HG02623 (cell line): ENCODE results near the gene NUDT14.

Experiments used
- ATAC-seq: cut with Tn5 transposase; IDR thresholded peaks from one replicate; pipeline ENCODE4 v1.9.1; 2021; ENCODE audit warnings: moderate library complexity; ENCODE audit not compliant: unreplicated experiment

NUDT14 gene

DNA sequence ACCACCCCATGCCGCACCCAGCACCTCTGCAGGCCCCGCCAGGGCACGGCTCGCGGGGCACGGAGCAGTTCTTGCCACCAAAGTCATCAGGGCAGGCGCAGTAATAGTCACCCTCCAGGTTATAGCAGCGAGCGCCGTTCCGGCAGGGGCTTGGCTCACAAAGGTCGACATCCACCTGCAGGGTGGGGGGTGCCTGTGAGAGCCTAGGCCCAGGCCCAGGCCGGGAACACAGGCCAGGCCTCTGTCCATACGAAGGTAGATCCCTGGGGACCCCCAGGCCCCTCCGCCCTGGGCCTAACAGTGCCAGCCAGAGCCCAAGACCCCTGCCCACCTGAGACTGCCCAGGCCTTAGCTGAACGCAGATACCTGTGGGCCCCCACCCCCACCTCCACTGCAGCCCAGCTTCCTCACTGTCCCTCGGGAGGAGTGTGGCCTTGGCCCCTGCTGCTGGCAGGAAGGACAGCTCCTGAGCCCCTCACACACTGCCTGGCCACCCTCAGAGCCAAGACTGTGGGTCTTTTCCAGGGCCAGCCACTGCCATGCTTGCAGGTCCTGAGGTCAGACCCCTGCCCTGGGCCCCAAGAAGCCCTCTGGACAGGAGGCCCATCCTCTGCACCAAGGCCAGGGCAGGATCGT lies 31.8 kb downstream of the NUDT14 start:
- ATAC-seq, result no peak

DNA sequence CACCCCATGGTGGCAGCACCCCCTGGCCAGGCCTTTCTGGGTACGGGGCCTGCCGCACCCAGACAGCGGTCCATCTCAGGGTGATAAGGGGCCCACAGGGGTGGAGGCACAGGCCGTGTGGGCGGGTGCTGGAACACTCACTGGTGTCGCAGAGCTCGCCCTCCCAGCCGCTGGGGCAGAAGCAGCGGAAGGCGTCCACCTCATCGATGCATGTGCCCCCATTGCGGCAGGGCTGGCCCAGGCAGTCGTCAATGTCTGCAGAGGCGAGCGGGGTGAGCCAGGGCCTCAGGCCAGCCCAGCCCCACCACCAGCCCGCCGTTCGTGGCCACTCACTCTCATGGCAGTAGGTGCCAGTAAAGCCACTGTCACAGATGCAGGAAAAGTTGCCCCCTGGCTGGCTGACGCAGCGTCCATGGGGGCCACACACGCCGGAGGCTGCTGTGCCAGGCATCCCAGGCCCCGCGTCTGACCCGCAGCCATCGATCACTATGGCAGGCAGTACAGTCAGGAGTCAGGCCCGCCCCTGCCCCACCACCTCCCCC lies 32.4 kb downstream of the NUDT14 start:
- no peak for ATAC-seq

DNA sequence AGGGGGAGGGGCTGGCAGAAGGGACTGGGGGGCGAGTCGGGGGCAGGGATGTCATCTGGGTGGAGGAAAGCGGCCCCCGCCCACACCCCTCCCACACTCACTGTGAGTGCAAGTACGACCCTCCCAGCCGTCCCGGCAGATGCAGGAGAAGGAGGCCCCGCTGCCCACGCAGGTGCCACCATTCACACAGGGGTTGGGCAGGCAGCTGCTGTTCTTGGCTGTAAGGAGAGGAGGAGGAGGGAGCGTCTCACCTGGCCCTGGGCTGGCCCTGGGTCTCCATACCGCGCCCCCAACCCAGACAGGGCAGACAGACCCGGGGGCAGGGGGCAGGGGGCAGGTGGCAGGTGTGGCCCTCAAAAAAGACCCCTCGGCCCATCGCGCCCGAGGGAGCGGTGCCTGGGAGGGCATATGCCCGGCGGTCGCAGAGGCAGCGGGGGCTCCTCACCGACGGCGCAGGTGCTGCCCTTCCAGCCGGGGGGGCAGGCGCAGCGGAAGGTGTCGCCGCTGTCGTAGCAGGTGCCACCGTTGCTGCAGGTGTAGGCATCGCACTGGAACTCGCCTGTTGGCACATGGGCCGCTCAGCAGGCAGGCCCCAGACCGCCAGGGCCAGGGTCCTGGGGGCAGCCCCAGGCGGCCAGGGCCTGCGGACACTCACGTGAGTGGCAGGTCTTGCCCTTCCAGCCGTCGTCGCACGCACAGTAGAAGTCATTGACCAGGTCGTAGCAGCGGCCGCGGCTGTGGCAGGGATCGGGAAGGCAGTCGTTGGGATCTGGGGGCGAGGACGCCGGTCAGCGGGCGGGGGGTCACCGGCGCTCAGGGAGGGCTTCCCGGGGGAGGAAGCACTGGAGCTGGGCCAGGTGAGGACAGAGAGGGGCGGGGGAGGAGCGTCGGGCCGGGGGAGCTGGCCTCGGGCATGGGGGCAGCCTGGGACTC lies 33.2 kb downstream of the NUDT14 start:
- no peak for ATAC-seq

DNA sequence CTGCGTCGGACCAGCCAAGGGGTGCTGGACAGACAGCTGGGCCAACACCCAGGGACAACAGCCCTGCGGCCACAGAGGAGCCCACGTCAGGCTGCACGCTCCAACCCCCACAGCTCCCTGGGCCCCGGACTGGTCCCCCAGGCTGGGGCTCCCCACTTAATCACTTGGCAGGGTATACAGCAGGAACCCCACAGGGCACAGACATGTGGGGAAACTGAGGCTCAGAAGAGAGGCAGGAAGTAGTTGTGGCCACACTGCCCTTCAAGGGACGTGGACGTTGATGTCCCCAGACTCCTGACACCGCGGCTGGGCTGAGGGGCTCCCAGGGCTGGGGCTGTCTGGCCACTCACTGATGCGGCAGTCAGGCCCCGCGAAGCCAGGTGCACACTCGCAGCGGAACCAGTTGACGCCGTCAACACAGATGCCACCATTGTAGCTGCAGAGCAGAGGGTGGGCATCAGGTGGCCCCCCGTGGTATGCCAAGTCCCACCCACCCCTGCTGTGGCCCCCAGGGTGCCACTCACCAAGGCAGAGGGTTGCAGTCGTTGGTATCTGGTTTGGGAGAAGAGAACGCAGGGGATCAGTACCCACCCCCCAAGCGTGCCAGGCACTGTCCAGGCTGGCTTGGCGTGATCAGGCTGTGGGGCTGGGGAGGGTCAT lies 34.0 kb downstream of the NUDT14 start:
- no peak for ATAC-seq

DNA sequence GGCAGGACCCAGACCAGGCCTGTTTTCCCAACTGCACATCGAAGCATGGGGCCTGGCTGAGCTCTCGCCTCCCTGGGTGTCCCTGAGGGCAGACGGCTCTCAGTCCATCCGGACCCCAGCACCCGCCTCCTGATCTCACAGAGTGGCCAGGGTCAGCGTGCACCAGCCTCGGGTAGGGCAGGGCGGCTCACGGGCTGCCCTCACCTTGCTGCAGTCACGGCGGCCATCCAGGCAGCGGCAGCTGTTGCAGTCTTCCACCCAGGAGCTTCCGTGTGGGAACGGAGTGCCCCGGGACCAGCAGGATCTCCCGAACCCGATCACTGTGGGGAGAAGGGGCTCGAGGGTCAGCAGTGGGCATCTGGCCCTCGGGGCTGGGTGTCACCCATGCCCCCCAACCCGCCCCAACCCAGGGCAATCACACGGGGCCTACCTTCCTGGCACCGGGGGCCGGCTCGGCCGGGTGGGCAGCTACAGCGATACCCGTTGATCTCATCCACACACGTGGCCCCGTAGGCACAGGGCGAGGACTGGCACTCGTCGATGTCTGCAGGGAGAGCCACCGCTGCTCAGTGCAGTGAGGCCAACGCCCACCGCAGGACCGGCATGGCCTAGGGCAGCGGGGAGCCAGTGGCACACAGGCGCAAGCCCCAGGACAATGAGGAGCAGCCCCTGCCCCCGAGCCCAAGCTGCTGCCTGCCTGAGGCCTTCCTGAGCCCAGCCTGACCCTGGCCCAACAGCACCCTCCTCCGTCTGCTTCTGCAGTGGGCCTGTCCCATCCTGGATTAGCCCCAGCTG lies 34.7 kb downstream of the NUDT14 start:
- ATAC-seq, result no peak

DNA sequence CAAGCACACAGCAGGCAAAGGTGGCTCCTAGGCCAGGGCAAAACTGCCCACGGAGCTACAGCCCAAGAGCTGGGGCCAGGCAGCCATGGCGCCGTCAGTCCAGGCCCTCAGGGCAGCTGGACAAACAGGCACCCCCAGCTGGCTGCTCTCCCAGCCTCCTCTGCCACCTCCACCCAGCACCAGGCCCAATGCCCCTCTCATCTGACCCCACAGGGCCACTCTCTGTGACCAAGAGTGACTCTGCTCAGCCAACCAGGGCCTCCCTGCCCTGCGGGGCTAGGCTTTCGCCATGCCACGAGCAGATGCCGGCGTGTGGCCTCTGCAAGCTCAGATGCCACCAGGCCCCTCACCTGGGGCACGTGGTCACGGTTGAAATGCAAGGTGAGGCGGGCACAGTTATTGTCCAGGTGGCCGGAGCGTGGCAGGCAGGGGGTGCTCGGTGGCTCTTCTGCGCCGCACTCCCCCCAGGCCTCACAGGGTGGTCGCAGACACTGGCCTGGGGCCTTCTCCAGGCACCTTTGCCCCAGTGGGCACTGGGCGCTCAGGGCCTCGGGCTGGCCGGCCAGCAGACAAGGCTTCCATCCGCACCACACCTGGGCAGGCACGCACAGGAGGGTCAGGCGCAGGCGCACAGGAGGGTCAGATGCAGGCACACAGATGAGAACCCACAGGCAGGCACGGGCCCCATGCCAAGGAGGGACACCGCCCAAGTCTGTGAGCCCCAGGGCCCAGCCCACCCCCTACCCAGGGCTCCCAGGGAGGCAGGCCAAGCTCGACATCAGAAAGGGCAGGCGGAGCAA lies 35.5 kb downstream of the NUDT14 start:
- ATAC-seq, result no peak

DNA sequence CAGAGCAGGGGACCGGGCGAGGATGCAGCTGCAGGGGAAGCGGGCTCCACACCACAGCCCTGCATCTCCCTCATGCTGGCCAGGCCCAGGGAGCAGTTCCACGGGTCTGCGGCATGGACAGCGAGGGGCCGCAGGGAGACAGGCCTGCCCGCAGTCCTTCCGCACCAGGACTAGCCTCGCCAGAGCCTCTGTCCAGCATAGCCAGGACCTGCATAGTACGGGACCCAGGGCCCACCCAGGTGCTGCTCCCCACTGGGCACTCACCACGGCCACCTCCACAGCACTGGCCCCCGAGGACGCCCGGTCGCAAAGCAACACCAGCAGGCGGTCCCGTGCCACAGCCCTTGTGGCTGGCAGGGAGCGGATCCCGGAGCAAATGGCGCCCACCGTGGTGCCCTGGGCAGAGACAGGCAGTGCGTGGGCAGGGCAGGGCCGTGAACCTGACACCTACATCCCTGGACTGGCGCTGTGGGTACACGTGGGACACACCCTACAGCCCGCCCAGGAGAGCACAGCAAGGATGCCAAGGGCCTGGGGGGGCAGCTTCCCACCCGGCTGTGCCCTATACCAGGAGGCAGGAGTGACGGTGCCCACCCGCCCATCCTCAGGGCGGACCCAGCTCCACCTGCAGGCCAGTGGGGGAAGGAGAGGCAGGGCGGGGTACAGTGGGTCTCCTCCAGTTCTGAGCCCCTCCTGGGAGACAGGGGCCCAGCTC lies 36.3 kb downstream of the NUDT14 start:
- no peak for ATAC-seq

DNA sequence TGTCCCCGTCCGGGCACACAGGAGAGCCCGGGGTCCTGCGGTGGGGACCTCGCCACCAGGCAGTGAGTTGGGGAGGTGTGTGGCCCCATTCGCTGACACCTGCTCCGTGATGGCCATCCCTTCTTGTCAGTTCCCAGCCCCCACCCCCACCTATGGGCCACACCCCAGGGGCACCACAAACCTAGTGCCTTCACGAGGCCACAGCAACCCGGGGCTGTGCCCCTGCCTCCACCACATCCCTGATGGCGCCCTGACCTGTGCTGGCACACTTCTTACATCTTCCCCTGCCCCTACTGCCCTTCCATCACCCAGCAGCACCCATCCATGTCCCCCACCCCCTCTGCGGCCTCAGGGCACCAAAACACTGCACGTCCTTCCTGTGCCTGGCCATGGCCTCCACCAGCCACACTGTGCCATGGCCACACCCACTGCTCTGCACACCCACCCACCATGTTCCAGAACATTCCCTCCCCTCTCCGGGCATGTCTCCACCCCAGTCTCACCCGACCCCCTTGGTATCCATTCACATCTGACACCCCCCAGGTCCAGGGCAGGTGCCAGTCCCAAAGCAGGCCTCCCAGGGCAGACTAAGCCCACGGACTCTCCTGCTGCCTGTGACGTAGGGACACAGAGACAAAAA lies 37.0 kb downstream of the NUDT14 start:
- ATAC-seq, result no peak

DNA sequence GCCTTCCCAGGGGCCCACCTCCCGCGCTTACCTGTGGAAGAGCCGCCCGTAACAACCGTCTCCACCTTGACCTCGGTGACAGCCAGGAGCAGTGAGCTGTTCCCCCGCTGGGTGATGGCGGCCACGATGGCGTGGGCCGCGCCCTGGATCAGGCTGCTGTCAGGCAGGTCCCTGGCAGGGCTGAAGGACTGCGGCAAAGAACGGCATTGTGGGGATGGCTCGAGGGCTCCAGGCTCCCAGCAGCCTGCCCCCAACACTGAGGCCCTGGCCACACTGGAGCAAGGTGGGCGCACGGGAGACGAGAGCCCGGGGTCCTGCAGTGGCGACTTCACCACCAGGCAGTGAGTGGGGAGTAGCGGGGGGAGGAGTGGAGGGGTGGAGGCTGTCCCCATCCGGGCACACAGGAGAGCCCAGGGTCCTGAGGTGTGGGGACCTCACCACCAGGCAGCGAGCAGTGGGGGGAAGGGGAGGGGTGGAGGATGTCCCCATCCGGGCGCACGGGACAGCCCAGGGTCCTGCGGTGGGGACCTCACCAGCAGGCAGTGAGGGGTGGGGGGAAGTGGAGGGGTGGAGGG lies 37.6 kb downstream of the NUDT14 start:
- ATAC-seq, result no peak

DNA sequence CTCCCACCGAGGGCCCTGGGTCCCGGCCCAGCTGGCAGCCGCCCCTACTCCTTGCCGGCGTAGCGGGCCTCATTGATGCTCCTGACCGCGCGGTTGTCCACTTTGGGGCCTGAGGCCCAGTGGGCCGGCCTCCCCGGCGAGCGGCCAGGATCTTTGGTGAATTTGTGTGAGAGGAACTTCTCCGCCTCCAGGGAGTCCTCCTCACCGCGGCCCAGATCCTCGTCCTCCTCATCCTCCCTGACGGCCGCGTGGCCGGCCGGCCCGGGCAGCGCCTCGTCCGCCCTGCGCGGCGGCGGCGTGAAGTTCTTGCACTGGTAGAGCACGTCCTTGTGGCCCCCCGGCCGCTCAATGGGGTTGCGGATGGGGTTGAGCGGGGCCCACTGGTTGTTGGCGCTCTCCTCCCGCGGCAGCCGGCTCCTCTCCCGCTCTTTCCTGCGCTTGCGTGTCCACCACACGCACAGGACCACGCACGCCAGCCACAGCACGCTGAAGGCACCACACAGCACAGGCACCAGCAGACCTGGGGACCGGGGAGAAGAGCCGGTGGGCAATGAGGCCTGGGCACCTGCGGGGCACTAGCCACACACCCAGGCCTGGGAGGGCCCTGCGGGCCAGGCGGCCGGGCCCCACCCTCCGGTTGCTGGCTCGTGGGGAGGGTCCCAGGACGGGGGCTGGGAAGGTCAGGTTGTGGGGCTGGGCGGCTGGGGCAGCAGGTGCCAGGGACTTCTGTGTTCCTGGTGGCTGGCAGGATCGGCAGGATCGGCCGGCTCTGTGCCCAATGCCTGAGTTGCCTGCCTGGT lies 38.3 kb downstream of the NUDT14 start:
- ATAC-seq, result no peak

DNA sequence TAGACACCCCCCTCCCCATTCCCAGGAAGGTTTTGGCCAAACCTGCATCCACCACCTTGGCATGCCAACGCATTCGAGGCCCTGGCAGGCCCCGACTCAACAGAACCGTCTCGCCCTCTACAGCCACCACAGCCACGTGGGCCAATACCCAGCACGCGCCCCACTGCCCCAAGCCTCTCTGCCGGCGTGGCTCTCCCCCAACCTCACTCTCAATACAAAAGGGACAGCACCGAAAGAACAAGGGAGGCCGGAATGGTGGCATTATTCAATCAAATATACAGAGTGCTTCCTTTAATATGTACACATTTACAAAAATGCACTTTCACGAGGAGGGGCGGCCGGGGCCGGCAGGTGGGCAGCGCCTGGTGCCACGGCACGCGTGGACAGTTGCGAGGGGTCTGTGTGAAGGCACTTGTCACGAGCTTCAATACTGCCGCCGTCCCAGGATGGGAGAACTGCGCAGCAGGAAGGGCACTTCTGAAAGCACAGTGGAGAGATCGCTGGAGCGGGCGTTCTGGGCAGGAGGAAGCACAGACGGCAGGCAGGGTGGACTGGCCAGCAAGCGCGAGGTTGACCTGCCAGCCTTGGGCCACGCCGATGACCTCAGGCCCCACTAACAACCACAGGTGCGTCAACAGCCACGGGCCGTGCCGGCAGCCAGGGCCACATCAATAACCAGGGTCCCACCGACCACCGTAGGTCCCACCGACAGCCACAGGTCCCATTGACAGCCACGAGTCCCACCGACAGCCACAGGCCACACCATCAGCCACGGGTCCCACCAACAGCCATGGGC lies 39.4 kb downstream of the NUDT14 start:
- ATAC-seq, result no peak

DNA sequence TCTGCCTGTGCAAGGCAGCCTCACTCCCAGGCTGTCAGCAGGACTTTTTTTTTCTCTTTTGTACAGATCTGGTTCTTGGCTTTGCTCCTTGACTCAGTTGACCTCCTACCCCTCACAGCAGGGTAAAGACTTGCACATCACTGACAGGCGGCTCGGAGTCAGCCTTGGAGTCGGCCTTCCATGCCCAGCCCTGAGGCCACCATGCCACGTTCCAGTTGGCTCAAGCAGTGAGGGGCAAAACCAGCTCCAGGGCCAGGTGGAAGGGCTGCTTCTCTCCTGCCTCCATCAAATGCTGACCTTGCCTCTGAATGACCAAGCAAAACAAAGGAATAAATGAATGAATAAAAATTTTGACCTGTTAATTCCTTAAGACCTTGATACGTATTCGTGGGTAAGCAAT lies 40.1 kb downstream of the NUDT14 start:
- no peak for ATAC-seq

DNA sequence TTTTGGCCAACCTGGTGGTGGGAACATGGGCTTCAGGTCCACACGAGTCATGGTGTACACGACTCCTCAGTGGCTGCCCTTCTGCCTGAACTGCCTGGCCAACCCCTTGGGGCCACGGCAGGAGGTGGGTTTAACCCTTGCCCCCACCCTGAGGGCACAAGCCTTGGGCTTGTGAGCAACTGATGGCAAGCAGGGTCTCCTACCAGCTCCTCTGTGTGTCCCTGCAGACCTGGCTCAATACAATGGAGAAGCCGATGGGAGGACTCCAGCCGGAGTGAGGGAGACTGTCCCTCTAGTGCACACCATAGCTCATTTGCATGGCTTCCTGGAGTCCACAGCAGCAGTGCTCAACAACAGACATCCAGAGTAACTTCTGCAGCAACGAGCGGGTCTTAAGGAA lies 40.5 kb downstream of the NUDT14 start:
- ATAC-seq, result no peak

DNA sequence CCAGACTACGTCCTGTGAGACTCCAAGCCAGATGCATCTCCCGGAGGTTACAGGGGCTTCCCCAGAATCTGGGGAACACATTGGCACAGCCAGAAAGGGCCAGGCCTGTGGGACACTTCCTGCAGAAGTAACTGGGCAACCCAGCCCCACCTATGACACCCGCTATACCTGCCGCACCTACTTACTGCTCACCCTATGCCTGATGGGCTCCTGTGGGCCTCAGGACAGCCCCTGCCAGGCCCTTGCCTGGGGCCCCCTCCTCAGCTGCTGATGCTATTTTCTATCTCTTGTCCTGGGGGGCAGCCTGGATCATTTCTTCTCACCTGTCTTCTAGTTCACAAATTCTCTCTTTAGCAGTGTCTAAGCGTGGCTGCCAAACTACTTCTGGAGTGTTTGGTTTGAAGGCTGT lies 41.3 kb downstream of the NUDT14 start:
- no peak for ATAC-seq

DNA sequence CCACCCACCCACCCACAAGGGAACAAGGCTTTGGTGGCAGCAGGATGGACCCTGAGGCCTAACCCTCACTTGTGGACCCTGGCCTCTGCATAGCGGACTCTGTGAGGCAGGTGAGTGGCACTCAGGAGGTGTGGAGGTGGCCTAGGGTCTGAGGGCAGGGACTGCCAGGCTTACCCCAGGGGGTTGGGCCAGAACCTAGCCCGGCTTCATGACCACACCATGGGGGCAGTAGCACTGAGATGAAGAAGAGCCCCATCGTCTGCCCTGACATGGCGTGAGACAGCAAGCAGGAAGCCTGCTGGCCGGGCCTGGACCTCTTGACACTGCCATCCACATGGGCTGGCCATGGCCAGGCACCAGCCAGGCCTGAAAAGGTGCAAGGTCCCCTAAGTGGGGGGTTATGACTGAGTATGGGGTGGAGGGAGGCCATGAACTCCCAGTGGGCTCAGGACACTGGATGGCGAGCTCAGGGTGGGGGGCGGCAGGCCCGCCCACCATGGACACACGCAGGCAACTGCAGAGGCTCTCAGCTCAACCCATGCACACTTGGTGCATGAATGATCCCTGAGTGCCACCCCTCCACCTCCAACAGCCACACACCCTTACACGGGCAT lies 41.8 kb downstream of the NUDT14 start:
- ATAC-seq, result no peak

DNA sequence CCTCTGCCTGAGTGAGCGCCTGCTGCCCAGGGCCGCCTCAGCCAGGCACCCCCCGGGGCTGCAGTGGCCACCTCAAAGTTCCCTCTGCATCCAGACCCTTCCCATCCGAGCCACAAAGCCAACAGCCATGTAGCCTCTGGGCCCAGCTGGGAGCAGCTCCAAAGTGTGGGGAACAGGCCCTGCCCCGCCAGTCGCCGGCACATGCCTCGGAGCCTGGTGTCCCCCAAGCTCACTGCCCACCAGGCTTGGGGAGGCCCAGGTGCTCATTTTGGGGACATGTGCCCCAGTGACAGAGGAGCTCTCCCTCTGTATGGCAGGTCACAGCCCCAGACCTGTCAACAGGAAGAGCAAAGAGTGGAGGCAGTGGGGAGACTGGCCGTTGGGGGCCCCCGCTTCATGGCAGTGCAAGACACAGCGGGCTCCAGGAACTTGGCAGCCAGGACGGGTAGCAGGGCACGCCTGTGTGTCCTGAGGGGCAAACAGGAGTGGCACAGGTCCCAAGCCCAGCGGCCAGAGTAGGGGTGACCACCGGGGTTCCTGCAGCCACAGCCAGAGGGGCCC lies 42.5 kb downstream of the NUDT14 start:
- no peak for ATAC-seq
